Natural killer cell (primary cell): ENCODE data around the gene S100A6. TPM values are rescaled to one million over a fixed set of nuclear protein-coding genes. Genes with fewer than 3 reads are reported as not detected.
"Not testable (repeated sequence)": the region's sequence is repeated elsewhere in the genome, so short reads cannot be mapped to it uniquely, and the experiment has no call there.

ENCODE experiments used
- ATAC-seq, 3 donors: fragments of 150-1000 bp in 2 of 3; fragments of 200-7000 bp in 1 of 3; cut with Tn5 transposase; 1 replicate in 1 of 3; 2 replicates in 2 of 3; pipeline ENCODE4 v1.10.0; 2021; ENCODE audit warnings: mild to moderate bottlenecking in 2 of 3, moderate library complexity in 2 of 3
- DNase-seq, 2 donors: peaks; one replicate each; pipeline versions ENCODE4 v3.0.0 to v3.0.0-alpha.2; 2013 to 2021; ENCODE audit warnings: mixed read lengths in 1 of 2
- H3K27ac ChIP-seq: one replicate; pipeline ENCODE4 v1.5.1; 2013; ENCODE audit warnings: mild to moderate bottlenecking, low read length
- H3K27me3 ChIP-seq: one replicate; pipeline ENCODE4 v1.6.1; 2013; ENCODE audit warnings: low read length; ENCODE audit not compliant: control insufficient read depth, insufficient read depth
- H3K36me3 ChIP-seq: one replicate; pipeline ENCODE4 v1.6.1; 2013; ENCODE audit warnings: low read length; ENCODE audit not compliant: control insufficient read depth, insufficient read depth
- H3K4me1 ChIP-seq: one replicate; pipeline ENCODE4 v1.6.1; 2013; ENCODE audit warnings: low read length; ENCODE audit not compliant: control insufficient read depth, insufficient read depth
- H3K4me3 ChIP-seq: one replicate; pipeline ENCODE4 v1.5.1; 2013; ENCODE audit warnings: low read length
- H3K9me3 ChIP-seq: one replicate; pipeline ENCODE4 v1.6.1; 2013; ENCODE audit warnings: low read length; ENCODE audit not compliant: control insufficient read depth, insufficient read depth
- H3K27ac Mint-ChIP-seq, 2 donors: one replicate each; pipeline ENCODE4 v1.8.0; 2022; ENCODE audit warnings: mild to moderate bottlenecking in 2 of 2, mixed read lengths in 2 of 2, moderate library complexity in 1 of 2
- H3K27me3 Mint-ChIP-seq, 2 donors: one replicate each; pipeline ENCODE4 v1.8.0; 2022; ENCODE audit warnings: low read depth in 2 of 2, mixed read lengths in 2 of 2
- H3K36me3 Mint-ChIP-seq: one replicate; pipeline ENCODE4 v1.8.0; 2022; ENCODE audit warnings: mixed read lengths
- H3K4me1 Mint-ChIP-seq, 2 donors: one replicate each; pipeline ENCODE4 v1.8.0; 2022; ENCODE audit warnings: mixed read lengths in 2 of 2
- H3K4me3 Mint-ChIP-seq: one replicate; pipeline ENCODE4 v1.8.0; 2022; ENCODE audit warnings: mild to moderate bottlenecking, moderate library complexity, mixed read lengths
- H3K9me3 Mint-ChIP-seq, 2 donors: one replicate each; pipeline ENCODE4 v1.8.0; 2022; ENCODE audit warnings: mixed read lengths in 2 of 2
- CTCF ChIP-seq: fragments of 200-600 bp; IDR thresholded peaks from one replicate; pipeline ENCODE4 v1.8.0; 2022; ENCODE audit warnings: antibody characterized with exemption
- WGBS: methylation state at CpG from one replicate; pipeline ENCODE4 v1.1.7; 2013; ENCODE audit warnings: missing lambda C conversion rate; ENCODE audit not compliant: insufficient coverage; 5-methylcytosine and 5-hydroxymethylcytosine counted together
- intact Hi-C: fragments of 100-400 bp; cut with micrococcal nuclease; formaldehyde crosslinking; loops from one replicate; pipeline ENCODE4 v1.14.2; 2022
- total RNA-seq, 4 donors: library from RNA; stranded (reverse); fragments of 120-200 nt in 1 of 4; gene quantifications; one replicate each; pipeline versions ENCODE4 v1.2.3 to v1.2.4, GENCODE V29; 2013 to 2022

S100A6 gene
- total RNA-seq, 3 donors from 2014 or later (not counting 1 experiment from before 2014, with no cell fraction given): 174 to 261 (median 245) TPM

- no peaks in the 10 kb centered on the region for H3K36me3 Mint-ChIP-seq
- no peak overlapping the region for H3K27ac ChIP-seq
- DNase-seq (no peak), ATAC-seq (no peak)
- H3K4me3 ChIP-seq: no peak overlapping the region
- no peaks in the 10 kb centered on the region for H3K9me3 ChIP-seq
- H3K4me1 ChIP-seq: peaks cover 14% of the 10 kb centered on the region
- no peaks in the 10 kb centered on the region for H3K27me3 ChIP-seq
- no peaks in the 10 kb centered on the region for H3K36me3 ChIP-seq
- no peak overlapping the region for H3K27ac Mint-ChIP-seq
- no peak for TF ChIP-seq CTCF
- 94% methylated on average over 5 of the region's 5 CpGs for WGBS
- intact Hi-C loops: no loop called here
- H3K4me3 Mint-ChIP-seq: no peak overlapping the region
- H3K4me1 Mint-ChIP-seq: peaks cover 12 to 13% of the 10 kb centered on the region in 2 donors
- no peaks in the 10 kb centered on the region for H3K27me3 Mint-ChIP-seq
- no peaks in the 10 kb centered on the region for H3K9me3 Mint-ChIP-seq
These were observed 8.1 kb downstream of the S100A6 start for GRCh38 chr1:153527683-153528040.

GRCh38 chr1:153527023-153527682 is 8.6 kb downstream of the S100A6 start:
- peaks cover 8% of the 10 kb centered on the region for H3K4me1 ChIP-seq
- H3K27ac Mint-ChIP-seq: no peak overlapping the region
- intact Hi-C loops: no loop called here
- H3K27ac ChIP-seq: no peak overlapping the region
- WGBS: 88% methylated on average over 8 of the region's 8 CpGs
- H3K4me1 Mint-ChIP-seq: peaks cover 7 to 12% of the 10 kb centered on the region in 2 donors
- no peaks in the 10 kb centered on the region for H3K9me3 Mint-ChIP-seq
- H3K4me3 Mint-ChIP-seq: no peak overlapping the region
- ATAC-seq (no peak), DNase-seq (no peak)
- no peak overlapping the region for H3K4me3 ChIP-seq
- no peaks in the 10 kb centered on the region for H3K36me3 Mint-ChIP-seq
- H3K27me3 ChIP-seq: no peaks in the 10 kb centered on the region
- H3K9me3 ChIP-seq: no peaks in the 10 kb centered on the region
- H3K27me3 Mint-ChIP-seq: no peaks in the 10 kb centered on the region
- H3K36me3 ChIP-seq: no peaks in the 10 kb centered on the region
- TF ChIP-seq CTCF: no peak

- intact Hi-C loops: no loop called here
- H3K9me3 Mint-ChIP-seq: no peaks in the 10 kb centered on the region
- Histone ChIP-seq H3K27me3 (no peaks in the 10 kb centered on the region), H3K36me3 (no peaks in the 10 kb centered on the region), H3K27ac (no peak overlapping the region), H3K4me3 (no peak overlapping the region), H3K4me1 (no peaks in the 10 kb centered on the region), H3K9me3 (no peaks in the 10 kb centered on the region)
- H3K4me1 Mint-ChIP-seq: peaks cover 0 to 5% of the 10 kb centered on the region in 2 donors
- TF ChIP-seq CTCF: no peak
- WGBS: 55% methylated on average over 8 of the region's 8 CpGs
- no peak overlapping the region for H3K4me3 Mint-ChIP-seq
- H3K36me3 Mint-ChIP-seq: no peaks in the 10 kb centered on the region
- no peaks in the 10 kb centered on the region for H3K27me3 Mint-ChIP-seq
- no peak overlapping the region for H3K27ac Mint-ChIP-seq
- ATAC-seq (no peak), DNase-seq (no peak)
These were observed 9.7 kb downstream of the S100A6 start for GRCh38 chr1:153526132-153526543.

- 61% methylated on average over 3 of the region's 3 CpGs for WGBS
- DNase-seq: no peak
- H3K4me1 Mint-ChIP-seq: peaks cover 0 to 5% of the 10 kb centered on the region in 2 donors
- no peak overlapping the region for H3K4me3 Mint-ChIP-seq
- no peaks in the 10 kb centered on the region for H3K27me3 Mint-ChIP-seq
- no peak for ATAC-seq
- Histone ChIP-seq H3K27ac (no peak overlapping the region), H3K4me3 (no peak overlapping the region), H3K4me1 (no peaks in the 10 kb centered on the region), H3K9me3 (no peaks in the 10 kb centered on the region), H3K36me3 (no peaks in the 10 kb centered on the region), H3K27me3 (no peaks in the 10 kb centered on the region)
- no peak for TF ChIP-seq CTCF
- no peak overlapping the region for H3K27ac Mint-ChIP-seq
- H3K36me3 Mint-ChIP-seq: no peaks in the 10 kb centered on the region
- intact Hi-C loops: no loop called here
- no peaks in the 10 kb centered on the region for H3K9me3 Mint-ChIP-seq
These were observed 10.6 kb downstream of the S100A6 start for GRCh38 chr1:153525088-153525728.

- H3K4me3 ChIP-seq, H3K27me3 Mint-ChIP-seq, H3K36me3 Mint-ChIP-seq, intact Hi-C loops, H3K27me3 ChIP-seq, H3K4me1 ChIP-seq, H3K9me3 Mint-ChIP-seq, DNase-seq, H3K4me1 Mint-ChIP-seq, H3K4me3 Mint-ChIP-seq, H3K9me3 ChIP-seq, ATAC-seq, H3K36me3 ChIP-seq, H3K27ac Mint-ChIP-seq, H3K27ac ChIP-seq: not testable (repeated sequence)
- WGBS: 53% methylated on average over 13 of the region's 14 CpGs
These were observed 13.3 kb downstream of the S100A6 start for GRCh38 chr1:153522353-153523048.
